ENCODE data around the gene TTC16. TPM values are rescaled to one million over a fixed set of nuclear protein-coding genes. Genes with fewer than 3 reads are reported as not detected.

Gene TTC16
- total and polyA plus RNA-seq, 2 experiments from 2014 or later, result not detected

GRCh38 chr9:127739614-127740330, 23.9 kb downstream of the TTC16 start:
- Histone ChIP-seq H3K9me3 (ENCODE audit: low read depth) (no peaks in the 10 kb centered on the region), H3K36me3 (replicated peaks; ENCODE audit: insufficient read depth, low read depth) (no peaks in the 10 kb centered on the region), H3K4me2 (no peak overlapping the region), H2AFZ (no peak overlapping the region), H3K9me2 (replicated peaks; ENCODE audit: insufficient read depth) (no peaks in the 10 kb centered on the region), H3K27me3 (peaks cover 11% of the 10 kb centered on the region), H4K20me1 (ENCODE audit: insufficient read depth, poor library complexity, severe bottlenecking) (no peaks in the 10 kb centered on the region), H3K79me2 (no peaks in the 10 kb centered on the region), H3K27ac (no peak overlapping the region), H3K4me1 (ENCODE audit: insufficient read depth) (peaks cover 19% of the 10 kb centered on the region), H3K4me3 (no peak overlapping the region)
- WGBS (ENCODE audit: low lambda C conversion rate, missing lambda C conversion rate), result 86% methylated on average over 19 of the region's 19 CpGs
- no peak for TF ChIP-seq EZH2 (IDR thresholded peaks at IDR 0.05; ENCODE audit: borderline replicate concordance)
- TF ChIP-seq CTCF (IDR thresholded peaks at IDR 0.05; ENCODE audit: poor library complexity), result no peak
- no peak for DNase-seq (ENCODE audit: low spot score)

- peak; percentile 75 for DNase-seq (ENCODE audit: low spot score)
- Histone ChIP-seq H3K36me3 (replicated peaks; ENCODE audit: insufficient read depth, low read depth) (no peaks in the 10 kb centered on the region), H2AFZ (peak overlapping the region; percentile 58), H3K27me3 (peaks cover 11% of the 10 kb centered on the region), H3K9me2 (replicated peaks; ENCODE audit: insufficient read depth) (no peaks in the 10 kb centered on the region), H4K20me1 (ENCODE audit: insufficient read depth, poor library complexity, severe bottlenecking) (no peaks in the 10 kb centered on the region), H3K27ac (no peak overlapping the region), H3K79me2 (no peaks in the 10 kb centered on the region), H3K4me2 (peak overlapping the region; percentile 79), H3K9me3 (ENCODE audit: low read depth) (no peaks in the 10 kb centered on the region), H3K4me1 (ENCODE audit: insufficient read depth) (peaks cover 19% of the 10 kb centered on the region), H3K4me3 (peak overlapping the region; percentile 20)
- TF ChIP-seq EZH2phosphoT487 (IDR thresholded peaks at IDR 0.05; ENCODE audit: low read depth, severe bottlenecking, unreplicated experiment) (no peak), EZH2 (IDR thresholded peaks at IDR 0.05; ENCODE audit: borderline replicate concordance) (no peak), CTCF (IDR thresholded peaks at IDR 0.05; ENCODE audit: poor library complexity) (no peak)
- WGBS (ENCODE audit: low lambda C conversion rate, missing lambda C conversion rate), result 7% methylated on average over 26 of the region's 38 CpGs
These were observed 26.1 kb downstream of the TTC16 start for GRCh38 chr9:127741831-127742434.

GRCh38 chr9:127742435-127743088, 26.7 kb downstream of the TTC16 start:
- DNase-seq (ENCODE audit: low spot score), result peak; percentile 68
- TF ChIP-seq CTCF (IDR thresholded peaks at IDR 0.05; ENCODE audit: poor library complexity) (no peak), EZH2 (IDR thresholded peaks at IDR 0.05; ENCODE audit: borderline replicate concordance) (no peak), EZH2phosphoT487 (IDR thresholded peaks at IDR 0.05; ENCODE audit: low read depth, severe bottlenecking, unreplicated experiment) (no peak)
- H3K4me3 ChIP-seq, result peak overlapping the region; percentile 20
- peak overlapping the region; percentile 58 for H2AFZ ChIP-seq
- no peaks in the 10 kb centered on the region for H3K9me2 ChIP-seq (replicated peaks; ENCODE audit: insufficient read depth)
- no peak overlapping the region for H3K27ac ChIP-seq
- H3K27me3 ChIP-seq, result peaks cover 11% of the 10 kb centered on the region
- no peaks in the 10 kb centered on the region for H3K79me2 ChIP-seq
- 4% methylated on average over 33 of the region's 33 CpGs for WGBS (ENCODE audit: low lambda C conversion rate, missing lambda C conversion rate)
- H3K4me2 ChIP-seq, result peak overlapping the region; percentile 79
- no peaks in the 10 kb centered on the region for H4K20me1 ChIP-seq (ENCODE audit: insufficient read depth, poor library complexity, severe bottlenecking)
- no peaks in the 10 kb centered on the region for H3K36me3 ChIP-seq (replicated peaks; ENCODE audit: insufficient read depth, low read depth)
- H3K4me1 ChIP-seq (ENCODE audit: insufficient read depth), result peaks cover 19% of the 10 kb centered on the region
- no peaks in the 10 kb centered on the region for H3K9me3 ChIP-seq (ENCODE audit: low read depth)

All from hepatocyte (in vitro differentiated cells).